C4-2B (cell line): ENCODE results near the gene STPG2.
A peak's percentile ranks its signal among the peaks of the same experiment; 100 is the strongest.
"Not testable (repeated sequence)": the region's sequence is repeated elsewhere in the genome, so short reads cannot be mapped to it uniquely, and the experiment has no call there.

ENCODE experiments used
- H3K27ac ChIP-seq: fragments of 450-650 bp; 2 replicates; pipeline ENCODE4 v1.5.1; 2017
- ZFX ChIP-seq: fragments of 450-650 bp; IDR thresholded peaks from 2 replicates; pipeline ENCODE4 v1.6.1; 2017
- TF ChIP-seq, protein P1 (sequence below): fragments of 450-650 bp; conservative IDR thresholded peaks from 2 replicates; pipeline ENCODE4 v1.5.1; 2017; ENCODE audit warnings: mild to moderate bottlenecking

The STPG2 gene

DNA sequence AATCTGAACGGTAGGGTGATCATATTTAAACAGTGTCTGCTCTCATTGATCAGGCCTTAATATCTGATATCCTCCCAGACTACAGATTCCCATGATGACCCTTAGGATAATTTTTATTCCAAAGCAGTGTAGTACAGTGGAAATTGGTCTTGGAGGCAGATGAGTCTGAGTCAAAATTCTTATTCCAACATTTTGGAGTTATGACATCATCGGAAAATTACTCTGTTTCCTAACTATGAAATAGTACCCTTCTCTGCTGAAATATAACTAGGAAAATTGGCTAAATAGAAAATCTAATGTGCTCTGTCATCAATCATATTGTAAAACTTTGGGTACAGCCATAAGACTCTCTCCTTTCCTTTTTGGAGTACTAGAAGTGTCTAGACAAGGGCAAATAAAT lies 583.3 kb downstream of the STPG2 start:
- no peak overlapping the region for H3K27ac ChIP-seq
- TF ChIP-seq, protein P1, sequence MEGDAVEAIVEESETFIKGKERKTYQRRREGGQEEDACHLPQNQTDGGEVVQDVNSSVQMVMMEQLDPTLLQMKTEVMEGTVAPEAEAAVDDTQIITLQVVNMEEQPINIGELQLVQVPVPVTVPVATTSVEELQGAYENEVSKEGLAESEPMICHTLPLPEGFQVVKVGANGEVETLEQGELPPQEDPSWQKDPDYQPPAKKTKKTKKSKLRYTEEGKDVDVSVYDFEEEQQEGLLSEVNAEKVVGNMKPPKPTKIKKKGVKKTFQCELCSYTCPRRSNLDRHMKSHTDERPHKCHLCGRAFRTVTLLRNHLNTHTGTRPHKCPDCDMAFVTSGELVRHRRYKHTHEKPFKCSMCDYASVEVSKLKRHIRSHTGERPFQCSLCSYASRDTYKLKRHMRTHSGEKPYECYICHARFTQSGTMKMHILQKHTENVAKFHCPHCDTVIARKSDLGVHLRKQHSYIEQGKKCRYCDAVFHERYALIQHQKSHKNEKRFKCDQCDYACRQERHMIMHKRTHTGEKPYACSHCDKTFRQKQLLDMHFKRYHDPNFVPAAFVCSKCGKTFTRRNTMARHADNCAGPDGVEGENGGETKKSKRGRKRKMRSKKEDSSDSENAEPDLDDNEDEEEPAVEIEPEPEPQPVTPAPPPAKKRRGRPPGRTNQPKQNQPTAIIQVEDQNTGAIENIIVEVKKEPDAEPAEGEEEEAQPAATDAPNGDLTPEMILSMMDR = no peak
- no peak for TF ChIP-seq ZFX

- no peak for TF ChIP-seq ZFX
- TF ChIP-seq, protein P1 = no peak
- H3K27ac ChIP-seq = no peak overlapping the region
Observed at GRCh38 chr4:97558204-97558778, 585.0 kb downstream of the STPG2 start.

DNA sequence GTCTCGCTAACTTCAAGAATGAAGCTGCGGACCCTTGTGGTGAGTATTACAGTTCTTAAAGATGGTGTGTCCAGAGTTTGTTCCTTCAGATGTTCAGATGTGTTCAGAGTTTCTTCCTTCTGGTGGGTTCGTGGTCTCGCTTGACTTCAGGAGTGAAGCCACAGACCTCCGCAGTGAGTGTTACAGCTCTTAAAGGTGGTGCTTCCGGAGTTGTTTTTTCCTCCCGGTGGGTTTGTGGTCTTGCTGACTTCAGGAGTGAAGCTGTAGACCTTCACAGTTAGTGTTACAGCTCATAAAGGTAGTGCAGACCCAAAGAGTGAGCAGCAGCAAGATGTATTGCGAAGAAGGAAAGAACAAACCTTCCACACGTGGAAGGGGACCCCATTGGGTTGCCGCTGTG lies 592.6 kb downstream of the STPG2 start:
- H3K27ac ChIP-seq = not testable (repeated sequence)

DNA sequence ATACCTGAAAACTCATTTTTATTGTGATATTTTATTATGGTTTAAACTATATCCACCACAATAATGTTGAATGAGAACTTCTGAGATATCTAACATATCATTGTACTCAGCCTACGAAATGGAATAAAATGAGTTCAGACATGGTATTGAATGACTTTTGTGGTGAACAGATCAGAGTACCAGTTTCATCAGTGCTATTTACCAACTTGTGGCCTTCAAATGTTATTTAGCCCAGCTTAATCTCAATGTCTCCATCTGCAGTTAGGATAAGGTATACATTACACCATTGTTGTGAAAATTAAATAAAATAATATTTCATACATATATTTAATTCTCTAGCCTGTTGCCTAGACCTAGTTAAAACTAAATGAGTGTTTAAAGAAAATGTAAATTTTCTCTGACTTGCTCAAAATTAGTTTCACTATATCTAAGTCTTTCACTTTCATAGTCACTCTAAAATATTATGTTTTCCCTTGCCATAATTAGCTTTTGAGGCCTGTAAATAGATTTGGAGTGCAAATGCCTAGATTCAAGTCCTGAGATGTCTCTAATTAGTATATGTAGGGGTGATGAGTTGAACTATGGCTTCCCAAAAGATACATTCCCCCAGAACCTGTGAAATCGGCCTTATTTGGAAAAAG lies 594.2 kb downstream of the STPG2 start:
- H3K27ac ChIP-seq = no peak overlapping the region
- TF ChIP-seq ZFX = no peak
- TF ChIP-seq, protein P1 = peak; percentile 16

DNA sequence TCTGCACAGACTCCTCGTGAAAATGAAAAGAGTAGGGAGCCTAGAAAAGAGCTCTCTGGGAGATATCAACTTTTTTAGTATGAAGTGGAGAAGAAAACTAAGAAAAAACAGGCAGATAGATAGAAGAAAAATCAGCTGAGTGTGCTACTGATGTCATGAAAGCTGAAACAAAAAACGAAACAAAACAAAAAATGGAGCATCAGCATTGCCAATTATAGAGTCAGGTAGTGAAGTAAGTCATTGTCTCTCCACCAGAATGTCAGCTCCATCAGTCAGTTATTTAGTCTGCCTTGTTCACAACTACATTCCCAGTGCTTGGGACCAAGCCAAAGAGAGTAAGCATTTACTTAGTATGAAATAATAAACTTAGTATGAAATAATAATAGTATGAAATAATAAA lies 595.1 kb downstream of the STPG2 start:
- TF ChIP-seq, protein P1 = no peak
- TF ChIP-seq ZFX = no peak
- no peak overlapping the region for H3K27ac ChIP-seq

DNA sequence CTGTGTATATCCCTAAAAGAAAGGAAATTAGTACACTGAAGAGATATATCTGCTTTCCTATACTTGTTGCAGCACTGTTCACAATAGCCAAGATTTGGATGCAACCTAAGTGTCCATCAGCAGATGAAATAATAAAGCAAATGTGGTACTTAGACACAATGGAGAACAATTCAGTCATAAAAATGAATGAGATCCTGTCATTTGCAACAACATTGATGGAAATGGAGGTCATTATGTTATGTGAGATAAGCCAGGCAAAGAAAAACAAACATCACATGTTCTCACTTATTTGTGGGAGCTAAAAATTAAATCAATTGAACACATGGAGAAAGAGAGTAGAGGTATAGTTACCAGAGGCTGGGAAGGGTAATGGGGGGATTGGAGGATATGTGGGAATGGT lies 611.9 kb downstream of the STPG2 start:
- no peak overlapping the region for H3K27ac ChIP-seq
- TF ChIP-seq, protein P1 = no peak
- TF ChIP-seq ZFX = no peak

- TF ChIP-seq, protein P1 = no peak
- TF ChIP-seq ZFX = no peak
- H3K27ac ChIP-seq = no peak overlapping the region
Observed at GRCh38 chr4:97530676-97531075, 612.6 kb downstream of the STPG2 start.

DNA sequence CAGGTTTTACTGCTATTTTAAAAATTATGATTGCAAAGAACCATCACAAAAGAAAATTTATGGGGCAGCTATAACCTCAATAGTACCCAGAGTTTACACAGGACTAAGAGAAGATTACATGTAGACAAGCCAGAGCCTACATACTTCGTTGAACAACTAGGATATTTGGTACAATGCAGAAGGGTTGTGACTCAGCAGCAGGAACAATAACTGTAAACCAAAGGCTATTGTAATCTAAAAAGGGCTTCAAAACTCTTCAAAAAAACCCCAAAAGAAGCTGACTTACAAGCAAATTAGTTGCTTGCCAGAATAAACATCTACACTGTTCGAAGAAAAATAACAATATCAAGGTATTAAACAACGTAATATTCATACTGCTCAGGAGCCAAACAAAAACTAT lies 618.0 kb downstream of the STPG2 start:
- H3K27ac ChIP-seq = no peak overlapping the region
- no peak for TF ChIP-seq ZFX
- TF ChIP-seq, protein P1 = no peak
